NT2/D1 (cell line): ENCODE data around the gene ZNF626.
"Not testable (repeated sequence)": the region's sequence is repeated elsewhere in the genome, so short reads cannot be mapped to it uniquely, and the experiment has no call there.

Experiments
- DNase-seq: peaks from one replicate; pipeline ENCODE4 v3.0.0-alpha.2; 2011; ENCODE audit warnings: low read depth, low spot score
- H3K27me3 ChIP-seq: 2 replicates; pipeline ENCODE4 v1.6.0; 2011; ENCODE audit warnings: mild to moderate bottlenecking; ENCODE audit not compliant: insufficient read length, insufficient read depth
- H3K36me3 ChIP-seq: 2 replicates; pipeline ENCODE4 v1.6.1; 2011; ENCODE audit warnings: mild to moderate bottlenecking, low read length, mixed read lengths; ENCODE audit not compliant: insufficient read depth, insufficient read length
- H3K4me1 ChIP-seq: 2 replicates; pipeline ENCODE4 v1.5.1; 2011; ENCODE audit not compliant: insufficient read depth, insufficient read length
- H3K4me3 ChIP-seq: 2 replicates; pipeline ENCODE4 v1.5.1; 2011; ENCODE audit warnings: low read depth; ENCODE audit not compliant: insufficient read length
- H3K9ac ChIP-seq: 2 replicates; pipeline ENCODE4 v1.6.0; 2011; ENCODE audit warnings: low read depth; ENCODE audit not compliant: insufficient read length
- H3K9me3 ChIP-seq: 2 replicates; pipeline ENCODE4 v1.5.1; 2011; ENCODE audit warnings: mild to moderate bottlenecking, low read length; ENCODE audit not compliant: insufficient read depth
- SUZ12 ChIP-seq: IDR thresholded peaks from 2 replicates; pipeline ENCODE4 v1.6.1; 2011; ENCODE audit not compliant: insufficient read length, insufficient read depth; ENCODE audit errors: extremely low read depth
- YY1 ChIP-seq: IDR thresholded peaks from 2 replicates; pipeline ENCODE4 v1.6.1; 2011; ENCODE audit not compliant: insufficient read length, insufficient read depth
- ZNF274 ChIP-seq: IDR thresholded peaks from 2 replicates; pipeline ENCODE4 v1.6.1; 2011; ENCODE audit warnings: mild to moderate bottlenecking, low read depth, low read length

ZNF626 gene

DNA sequence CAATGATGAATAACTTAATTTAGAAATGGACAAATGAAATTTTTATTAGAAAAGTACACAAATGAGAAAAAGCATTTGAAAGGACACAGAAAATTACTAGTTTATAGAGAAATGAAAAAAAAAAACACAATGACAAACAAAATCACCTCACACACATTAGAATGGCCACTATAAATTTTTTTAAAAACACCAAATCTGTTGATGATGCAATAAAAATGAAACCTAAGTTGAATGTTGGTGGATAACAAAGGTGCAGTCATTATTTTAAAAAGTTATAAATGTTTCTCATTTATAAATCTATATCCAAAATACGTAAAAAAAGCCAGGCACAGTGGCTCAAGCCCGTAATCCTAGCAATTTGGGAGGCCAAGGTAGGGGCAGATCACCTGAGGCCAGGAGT is 20.8 kb downstream of the ZNF626 start:
- H3K4me3 ChIP-seq = no peak overlapping the region
- no peak for DNase-seq
- H3K4me1 ChIP-seq = no peaks in the 10 kb centered on the region
- H3K36me3 ChIP-seq = peaks cover 80% of the 10 kb centered on the region
- no peaks in the 10 kb centered on the region for H3K27me3 ChIP-seq
- TF ChIP-seq SUZ12 (no peak), ZNF274 (no peak), YY1 (no peak)
- peaks cover 39% of the 10 kb centered on the region for H3K9me3 ChIP-seq
- no peak overlapping the region for H3K9ac ChIP-seq

DNA sequence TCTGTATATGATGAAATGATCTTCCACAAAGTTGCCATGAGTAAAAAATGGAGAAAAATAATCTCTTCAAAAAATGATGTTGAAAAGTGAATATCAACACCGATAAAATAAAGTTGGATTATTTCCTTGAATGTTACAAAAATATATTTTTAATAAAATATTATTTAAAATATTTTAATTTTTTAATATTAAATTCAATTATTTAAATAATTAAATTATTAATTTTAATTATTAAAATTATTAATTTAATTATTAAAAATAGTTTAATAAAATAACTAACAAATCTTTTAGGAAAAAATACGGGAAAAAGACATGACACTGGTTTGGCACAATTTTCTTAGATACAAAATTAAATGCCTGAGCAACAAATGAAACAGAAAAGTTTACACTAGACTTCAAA is 21.3 kb downstream of the ZNF626 start:
- Histone ChIP-seq H3K4me3 (no peak overlapping the region), H3K9ac (no peak overlapping the region), H3K9me3 (peaks cover 44% of the 10 kb centered on the region), H3K4me1 (no peaks in the 10 kb centered on the region), H3K27me3 (no peaks in the 10 kb centered on the region), H3K36me3 (peaks cover 80% of the 10 kb centered on the region)
- TF ChIP-seq YY1 = no peak
- TF ChIP-seq SUZ12 = no peak
- no peak for TF ChIP-seq ZNF274
- DNase-seq = no peak

DNA sequence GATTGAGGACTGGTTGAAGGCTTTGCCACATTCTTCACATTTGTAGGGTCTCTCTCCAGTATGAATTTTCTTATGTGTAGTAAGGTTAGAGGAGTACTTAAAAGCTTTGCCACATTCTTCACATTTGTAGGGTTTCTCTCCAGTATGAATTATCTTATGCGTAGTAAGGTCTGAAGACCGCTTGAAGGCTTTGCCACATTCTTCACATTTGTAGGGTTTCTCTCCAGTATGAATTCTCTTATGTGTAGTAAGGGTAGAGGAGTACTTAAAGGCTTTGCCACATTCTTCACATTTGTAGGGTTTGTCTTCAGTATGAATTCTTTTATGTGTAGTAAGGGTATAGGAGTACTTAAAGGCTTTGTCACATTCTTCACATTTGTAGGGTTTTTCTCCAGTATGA is 36.8 kb downstream of the ZNF626 start:
- H3K4me3 ChIP-seq, H3K27me3 ChIP-seq, H3K9ac ChIP-seq, H3K4me1 ChIP-seq, DNase-seq, H3K36me3 ChIP-seq: not testable (repeated sequence)
- peaks cover 68% of the 10 kb centered on the region for H3K9me3 ChIP-seq
- TF ChIP-seq ZNF274 = peak; percentile 46; the same call in 1 of the 2 replicates

DNA sequence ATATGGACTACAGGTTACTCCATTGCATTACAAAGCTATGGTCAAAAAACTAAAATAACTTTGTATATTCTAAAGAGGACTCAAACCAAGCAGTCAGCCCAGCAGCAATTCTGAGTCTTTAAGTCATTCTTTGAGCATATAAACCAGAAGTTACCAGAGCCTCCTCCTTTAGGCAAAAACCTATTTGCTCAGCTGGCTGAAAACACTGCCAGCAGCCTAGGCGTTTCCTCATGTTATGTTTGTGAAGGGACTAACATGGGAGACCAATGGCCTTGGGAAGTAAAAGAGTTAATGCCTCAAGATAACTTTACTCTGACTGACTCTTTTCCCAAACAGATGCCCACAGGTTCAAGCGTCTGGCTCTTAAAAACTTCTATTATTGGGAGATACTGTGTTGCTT is 45.3 kb downstream of the ZNF626 start:
- H3K27me3 ChIP-seq = no peaks in the 10 kb centered on the region
- DNase-seq = no peak
- no peak overlapping the region for H3K9ac ChIP-seq
- no peaks in the 10 kb centered on the region for H3K4me1 ChIP-seq
- TF ChIP-seq ZNF274 = no peak
- TF ChIP-seq SUZ12 = no peak
- no peak for TF ChIP-seq YY1
- peaks cover 2% of the 10 kb centered on the region; the same call in 1 of the 2 replicates for H3K9me3 ChIP-seq
- no peaks in the 10 kb centered on the region for H3K36me3 ChIP-seq
- no peak overlapping the region for H3K4me3 ChIP-seq

DNA sequence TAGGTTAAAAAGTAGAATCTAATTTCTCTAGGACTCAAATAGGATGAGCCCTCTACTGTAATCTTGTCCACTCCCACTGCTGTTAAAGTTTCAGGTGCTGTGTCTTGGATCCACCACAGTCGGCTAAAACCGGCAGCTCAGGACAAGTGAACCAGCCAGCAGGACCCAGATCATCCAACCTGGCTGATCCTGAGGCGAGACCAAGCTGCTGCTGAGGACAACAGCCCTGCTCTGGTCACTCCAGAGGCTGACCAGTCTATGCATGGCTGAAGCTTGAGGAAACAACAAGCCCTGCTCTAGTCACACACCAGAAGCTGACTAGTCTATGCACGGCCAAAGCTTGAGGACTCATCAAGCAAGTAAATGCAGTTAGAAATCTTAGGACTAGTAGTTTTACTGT is 46.4 kb downstream of the ZNF626 start:
- not testable (repeated sequence) for H3K9ac ChIP-seq, H3K36me3 ChIP-seq, DNase-seq, H3K9me3 ChIP-seq, H3K27me3 ChIP-seq, H3K4me3 ChIP-seq, H3K4me1 ChIP-seq

DNA sequence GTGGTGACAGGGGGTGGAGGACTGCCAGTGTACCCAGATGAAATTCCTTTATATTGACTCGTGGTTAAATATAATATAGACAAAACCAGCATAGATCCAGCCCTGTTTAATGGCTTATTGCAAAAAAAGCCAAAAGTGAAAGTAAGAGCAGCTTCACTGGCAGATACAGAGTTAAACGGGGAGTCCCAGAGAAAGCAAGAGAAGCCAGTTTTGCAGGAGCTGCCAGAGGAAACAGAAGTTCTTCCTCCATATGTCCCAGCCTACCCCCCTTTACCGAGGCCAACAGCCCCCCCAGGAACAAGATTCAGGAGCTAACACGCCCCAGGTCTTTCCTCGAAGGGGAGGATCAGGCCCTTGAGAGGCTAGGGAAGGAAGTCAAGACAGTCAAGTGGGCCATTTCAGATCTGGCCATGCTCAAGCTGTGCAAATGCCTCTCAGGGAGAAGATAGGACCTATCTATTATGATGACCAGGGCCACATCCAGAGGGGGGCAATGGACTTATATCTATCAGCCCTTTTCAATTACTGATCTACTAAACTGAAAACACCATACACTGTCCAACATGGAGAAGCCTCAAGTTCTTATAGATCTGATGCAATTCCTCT is 48.6 kb downstream of the ZNF626 start:
- TF ChIP-seq ZNF274 (no peak), SUZ12 (no peak)
- H3K9ac ChIP-seq = no peak overlapping the region
- no peak for DNase-seq
- H3K4me3 ChIP-seq = no peak overlapping the region
- H3K4me1 ChIP-seq = no peaks in the 10 kb centered on the region
- H3K9me3 ChIP-seq = no peaks in the 10 kb centered on the region
- H3K36me3 ChIP-seq = no peaks in the 10 kb centered on the region
- no peaks in the 10 kb centered on the region for H3K27me3 ChIP-seq

DNA sequence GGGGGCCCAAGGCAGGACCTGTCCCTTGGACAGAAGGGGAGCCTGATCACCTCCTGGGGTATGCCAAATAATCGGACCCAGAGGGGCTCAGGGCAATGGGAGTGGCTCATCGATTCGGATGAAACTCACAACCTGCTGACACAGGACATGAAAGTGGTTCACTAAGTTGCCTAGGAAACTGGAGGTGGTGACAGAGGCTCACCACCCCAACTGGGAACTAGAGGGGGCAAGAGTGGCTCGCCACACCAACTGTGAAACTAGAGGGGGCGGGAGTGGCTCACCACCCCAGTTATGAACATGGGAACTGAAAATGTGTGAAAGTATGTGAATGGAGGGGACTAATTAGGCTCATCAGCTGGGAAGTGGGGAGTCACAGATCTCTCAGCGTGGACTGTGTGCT is 49.5 kb downstream of the ZNF626 start:
- Histone ChIP-seq H3K9me3 (no peaks in the 10 kb centered on the region), H3K4me3 (no peak overlapping the region), H3K27me3 (no peaks in the 10 kb centered on the region), H3K4me1 (no peaks in the 10 kb centered on the region), H3K36me3 (no peaks in the 10 kb centered on the region), H3K9ac (no peak overlapping the region)
- no peak for DNase-seq
- TF ChIP-seq YY1 (no peak), SUZ12 (no peak), ZNF274 (no peak)

DNA sequence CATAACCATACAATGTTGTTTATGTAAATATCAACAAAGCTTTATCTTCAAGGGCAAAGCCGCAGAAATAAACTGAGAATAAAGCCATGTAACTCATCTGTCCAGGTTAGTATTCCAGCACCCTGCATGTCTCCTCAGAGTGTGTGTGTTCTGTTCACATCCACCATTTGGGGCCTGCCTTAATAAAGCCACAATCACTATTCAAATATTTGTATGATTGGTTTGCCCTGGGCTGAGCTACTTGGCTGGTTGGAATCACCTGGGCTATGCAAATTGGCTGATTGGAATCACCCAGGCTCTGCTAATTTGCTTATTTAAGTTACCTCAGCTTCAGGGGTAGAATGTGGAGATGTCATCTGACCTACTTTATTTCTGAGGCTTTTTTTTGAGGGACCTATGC is 53.4 kb downstream of the ZNF626 start:
- TF ChIP-seq YY1 (no peak), ZNF274 (no peak), SUZ12 (no peak)
- no peaks in the 10 kb centered on the region for H3K36me3 ChIP-seq
- H3K9ac ChIP-seq = no peak overlapping the region
- H3K9me3 ChIP-seq = no peaks in the 10 kb centered on the region
- no peak for DNase-seq
- no peak overlapping the region for H3K4me3 ChIP-seq
- no peaks in the 10 kb centered on the region for H3K4me1 ChIP-seq
- H3K27me3 ChIP-seq = no peaks in the 10 kb centered on the region
